Body of pancreas (tissue), 4 donors: Measurements from ENCODE around the gene C1QBP. TPM values are rescaled to one million over a fixed set of nuclear protein-coding genes. Genes with fewer than 3 reads are reported as not detected.

Experiments used
- ATAC-seq: fragments of 150-250 bp; one replicate; pipeline ENCODE4 v1.9.1; 2016
- DNase-seq, 4 donors: peaks; one replicate each; pipeline ENCODE4 v3.0.0-alpha.2; 2019
- H3K27ac ChIP-seq, 4 donors: fragments of 200-600 bp; sonication (generic); 1 replicate in 3 of 4; 2 replicates in 1 of 4; pipeline versions ENCODE4 v1.5.1 to v1.6.1; 2016 to 2019; ENCODE audit warnings: mild to moderate bottlenecking in 1 of 4, mixed read lengths in 1 of 4, moderate library complexity in 1 of 4
- H3K27me3 ChIP-seq, 2 donors: fragments of 200-600 bp; sonication (generic); one replicate each; pipeline ENCODE4 v1.6.0; 2016; ENCODE audit warnings: mild to moderate bottlenecking in 1 of 2
- H3K36me3 ChIP-seq, 2 donors: fragments of 200-600 bp; sonication (generic); replicated peaks in 1 of 2; 2 replicates each; pipeline ENCODE4 v1.5.1; 2016; ENCODE audit warnings: low read depth in 2 of 2; ENCODE audit not compliant: insufficient read depth in 1 of 2
- H3K4me1 ChIP-seq: fragments of 200-600 bp; sonication (generic); one replicate; pipeline ENCODE4 v1.6.0; 2016
- H3K4me3 ChIP-seq, 2 donors: fragments of 200-600 bp; sonication (generic); 1 replicate in 1 of 2; 2 replicates in 1 of 2; pipeline ENCODE4 v1.5.1; 2016 to 2019
- H3K9me3 ChIP-seq, 3 donors: fragments of 200-600 bp; sonication (generic); 1 replicate in 2 of 3; 2 replicates in 1 of 3; pipeline ENCODE4 v1.5.1; 2016
- POLR2A ChIP-seq, 3 donors: fragments of 450-650 bp; IDR thresholded peaks; one replicate each; pipeline ENCODE4 v1.6.1; 2016; ENCODE audit warnings: antibody characterized with exemption in 3 of 3, mild to moderate bottlenecking in 2 of 3
- WGBS, 2 donors: methylation state at CpG; one replicate each; pipeline ENCODE4 v1.1.5; 2017; 5-methylcytosine and 5-hydroxymethylcytosine counted together
- intact Hi-C: fragments of 100-400 bp; cut with DNase I; formaldehyde crosslinking; loops from one replicate; pipeline ENCODE4 v1.15.1; 2023
- total RNA-seq, 2 donors: library from RNA; depleted of rRNA; stranded (reverse); fragments of >200 nt; gene quantifications; one replicate each; pipeline ENCODE4 v1.1.0, GENCODE V29; 2016
- TF ChIP-seq, protein P1 (sequence below), 7 experiments: fragments of 450-650 bp in 4 of 7; fragments of 200-600 bp in 3 of 7; sonication (generic) in 3 of 7; IDR thresholded peaks; one replicate each; pipeline ENCODE4 v1.5.1; 2016 to 2019; ENCODE audit warnings: antibody characterized with exemption in 7 of 7

Gene C1QBP
- total RNA-seq, 2 donors from 2014 or later, result 46.5 to 62.3 TPM

GRCh38 chr17:5425826-5426225 lies 13.1 kb downstream of the C1QBP start:
- H3K4me1 ChIP-seq, result peaks cover 11% of the 10 kb centered on the region
- intact Hi-C loops, result no loop called here
- no peaks in the 10 kb centered on the region for H3K27me3 ChIP-seq
- no peaks in the 10 kb centered on the region for H3K9me3 ChIP-seq
- no peak for DNase-seq
- no peak for TF ChIP-seq POLR2A (IDR thresholded peaks at IDR 0.05)
- TF ChIP-seq, protein P1, sequence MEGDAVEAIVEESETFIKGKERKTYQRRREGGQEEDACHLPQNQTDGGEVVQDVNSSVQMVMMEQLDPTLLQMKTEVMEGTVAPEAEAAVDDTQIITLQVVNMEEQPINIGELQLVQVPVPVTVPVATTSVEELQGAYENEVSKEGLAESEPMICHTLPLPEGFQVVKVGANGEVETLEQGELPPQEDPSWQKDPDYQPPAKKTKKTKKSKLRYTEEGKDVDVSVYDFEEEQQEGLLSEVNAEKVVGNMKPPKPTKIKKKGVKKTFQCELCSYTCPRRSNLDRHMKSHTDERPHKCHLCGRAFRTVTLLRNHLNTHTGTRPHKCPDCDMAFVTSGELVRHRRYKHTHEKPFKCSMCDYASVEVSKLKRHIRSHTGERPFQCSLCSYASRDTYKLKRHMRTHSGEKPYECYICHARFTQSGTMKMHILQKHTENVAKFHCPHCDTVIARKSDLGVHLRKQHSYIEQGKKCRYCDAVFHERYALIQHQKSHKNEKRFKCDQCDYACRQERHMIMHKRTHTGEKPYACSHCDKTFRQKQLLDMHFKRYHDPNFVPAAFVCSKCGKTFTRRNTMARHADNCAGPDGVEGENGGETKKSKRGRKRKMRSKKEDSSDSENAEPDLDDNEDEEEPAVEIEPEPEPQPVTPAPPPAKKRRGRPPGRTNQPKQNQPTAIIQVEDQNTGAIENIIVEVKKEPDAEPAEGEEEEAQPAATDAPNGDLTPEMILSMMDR (IDR thresholded peaks at IDR 0.05), result no peak
- H3K27ac ChIP-seq, result no peak overlapping the region
- no peak overlapping the region for H3K4me3 ChIP-seq
- WGBS, 2 donors, result 65 to 76% methylated on average over 3 of the region's 3 CpGs
- no peak for ATAC-seq
- H3K36me3 ChIP-seq, result peaks cover 25 to 36% of the 10 kb centered on the region in 2 donors

DNA sequence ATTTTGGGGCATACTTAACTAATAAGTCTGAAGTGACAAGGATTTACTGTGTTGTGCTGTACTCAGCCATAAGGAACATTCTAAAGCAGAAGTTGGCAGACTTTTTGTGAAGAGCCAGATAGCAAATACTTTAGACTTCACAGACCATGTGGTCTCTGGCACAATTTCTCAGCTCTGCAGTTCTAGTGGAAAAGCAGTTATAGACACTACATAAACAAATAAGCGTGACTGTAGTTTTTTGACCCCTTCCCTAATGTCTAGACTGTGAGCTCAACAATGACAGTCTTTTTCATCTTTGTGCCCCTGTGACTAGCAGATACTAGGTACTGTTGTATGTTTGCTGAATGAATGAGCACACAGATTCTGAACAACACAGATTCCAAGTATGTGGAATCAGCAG lies 14.0 kb downstream of the C1QBP start:
- no peaks in the 10 kb centered on the region for H3K9me3 ChIP-seq
- intact Hi-C loops, result no loop called here

GRCh38 chr17:5422505-5422904 lies 16.4 kb downstream of the C1QBP start:
- no peaks in the 10 kb centered on the region for H3K9me3 ChIP-seq
- intact Hi-C loops, result no loop called here
- H3K27me3 ChIP-seq, result no peaks in the 10 kb centered on the region
- H3K36me3 ChIP-seq, result peaks cover 14 to 23% of the 10 kb centered on the region in 2 donors
- ATAC-seq, result no peak
- WGBS, 2 donors, result 89 to 95% methylated on average over 2 of the region's 2 CpGs
- no peak for DNase-seq
- peaks cover 22% of the 10 kb centered on the region for H3K4me1 ChIP-seq
- TF ChIP-seq, protein P1 (IDR thresholded peaks at IDR 0.05), result no peak
- no peak for TF ChIP-seq POLR2A (IDR thresholded peaks at IDR 0.05)
- H3K4me3 ChIP-seq, result no peak overlapping the region
- H3K27ac ChIP-seq, result no peak overlapping the region

More for the DNA sequence above, 14.0 kb downstream of the C1QBP start:
- no peak overlapping the region for H3K27ac ChIP-seq
- no peaks in the 10 kb centered on the region for H3K27me3 ChIP-seq
- TF ChIP-seq, protein P1 (IDR thresholded peaks at IDR 0.05), result no peak
- TF ChIP-seq POLR2A (IDR thresholded peaks at IDR 0.05), result no peak
- H3K4me3 ChIP-seq, result no peak overlapping the region
- peaks cover 14% of the 10 kb centered on the region for H3K4me1 ChIP-seq
- DNase-seq, result no peak
- 100% methylated on average over 1 of the region's 1 CpG for WGBS, 2 donors
- ATAC-seq, result no peak
- peaks cover 25 to 35% of the 10 kb centered on the region in 2 donors for H3K36me3 ChIP-seq

GRCh38 chr17:5419959-5420653 lies 18.8 kb downstream of the C1QBP start, which contains the start of gene RPAIN:
RPAIN (plus strand) TSS chr17:5420182; CDS start chr17:5420211, 29 bp downstream.
- Histone ChIP-seq H3K4me3 (peak within 1 kb of the TSS; percentile 40 to 71), H3K27me3 (no peaks in the 10 kb centered on the region), H3K27ac (peak within 1 kb of the TSS; percentile 83 to 93 (median 91)), H3K4me1 (peaks cover 30% of the 10 kb centered on the region), H3K36me3 (peaks cover 4 to 14% of the 10 kb centered on the region in 2 donors), H3K9me3 (no peaks in the 10 kb centered on the region)
- peak; percentile 1 to 67 (median 49) for TF ChIP-seq POLR2A (IDR thresholded peaks at IDR 0.05)
- TF ChIP-seq, protein P1 (IDR thresholded peaks at IDR 0.05), result peak in 1 of 7 experiments; percentile 18
- ATAC-seq (peak; percentile 85), DNase-seq (peak; percentile 87 to 93 (median 90))
- 0% methylated on average over 19 to 41 of the region's 41 CpGs for WGBS, 2 donors
- intact Hi-C loops, result no loop called here
